Spinal cord (tissue), 10 donors: ENCODE measurements around the gene ZKSCAN1. TPM values are rescaled to one million over a fixed set of nuclear protein-coding genes. Genes with fewer than 3 reads are reported as not detected.
A peak's percentile ranks its signal among the peaks of the same experiment; 100 is the strongest.

ENCODE experiments used
- DNase-seq, 6 donors: peaks; one replicate each; pipeline versions ENCODE4 v3.0.0 to v3.0.0-alpha.2; 2013 to 2015; ENCODE audit warnings: low spot score in 6 of 6, low read depth in 4 of 6
- H3K27ac ChIP-seq: one replicate; pipeline ENCODE4 v1.5.1; 2013; ENCODE audit warnings: low read depth, low read length, control low read depth
- H3K27me3 ChIP-seq: one replicate; pipeline ENCODE4 v1.6.1; 2013; ENCODE audit warnings: low read length; ENCODE audit not compliant: control insufficient read depth, insufficient read depth
- H3K36me3 ChIP-seq: one replicate; pipeline ENCODE4 v1.6.1; 2013; ENCODE audit warnings: low read length; ENCODE audit not compliant: control insufficient read depth, insufficient read depth
- H3K4me1 ChIP-seq: one replicate; pipeline ENCODE4 v1.6.1; 2013; ENCODE audit warnings: low read length; ENCODE audit not compliant: control insufficient read depth, insufficient read depth
- H3K4me3 ChIP-seq: one replicate; pipeline ENCODE4 v1.5.1; 2013; ENCODE audit warnings: low read depth, low read length, control low read depth
- H3K9me3 ChIP-seq: one replicate; pipeline ENCODE4 v1.6.1; 2013; ENCODE audit warnings: low read length; ENCODE audit not compliant: control insufficient read depth, insufficient read depth
- WGBS: methylation state at CpG from one replicate; pipeline ENCODE4 v1.1.5; 2013; ENCODE audit warnings: missing lambda C conversion rate; ENCODE audit not compliant: insufficient coverage; 5-methylcytosine and 5-hydroxymethylcytosine counted together
- polyA plus RNA-seq, 2 donors: library from polyadenylated mRNA; unstranded; fragments of 120-200 nt; gene quantifications; one replicate each; pipeline ENCODE4 v1.2.1, GENCODE V29; 2013; ENCODE audit not compliant: insufficient read length in 2 of 2
- total RNA-seq, 2 donors: library from RNA; depleted of rRNA in 1 of 2; stranded (reverse); fragments of 120-200 nt in 1 of 2; fragments of >200 nt in 1 of 2; gene quantifications; one replicate each; pipeline versions ENCODE4 v1.2.3 to v1.2.4, GENCODE V29; 2013 to 2014
- donor health status: healthy.

Gene ZKSCAN1
- total and polyA plus RNA-seq, 4 donors, result 51.7 to 97.3 (median 56.9) TPM

- Histone ChIP-seq H3K27me3 (no peaks in the 10 kb centered on the region), H3K4me3 (no peak overlapping the region), H3K9me3 (peaks cover 3% of the 10 kb centered on the region), H3K27ac (no peak overlapping the region), H3K4me1 (no peaks in the 10 kb centered on the region), H3K36me3 (peaks cover 85% of the 10 kb centered on the region)
- no CpG with 5 or more reads among the region's 11 CpGs for WGBS
- no peak for DNase-seq
These were observed 55.8 kb downstream of the ZKSCAN1 start for GRCh38 chr7:100071018-100071723.

- 98% methylated on average over 10 of the region's 10 CpGs for WGBS
- H3K36me3 ChIP-seq, result peaks cover 95% of the 10 kb centered on the region
These were observed 57.1 kb downstream of the ZKSCAN1 start for GRCh38 chr7:100072462-100072861.

GRCh38 chr7:100074841-100075240, 59.4 kb downstream of the ZKSCAN1 start:
- H3K36me3 ChIP-seq, result peaks cover 97% of the 10 kb centered on the region
- peaks cover 8% of the 10 kb centered on the region for H3K4me1 ChIP-seq
- no peaks in the 10 kb centered on the region for H3K27me3 ChIP-seq
- H3K9me3 ChIP-seq, result peaks cover 3% of the 10 kb centered on the region
- no peak for DNase-seq
- H3K4me3 ChIP-seq, result no peak overlapping the region
- WGBS, result 93% methylated on average over 3 of the region's 7 CpGs
- no peak overlapping the region for H3K27ac ChIP-seq

More at GRCh38 chr7:100072462-100072861, 57.1 kb downstream of the ZKSCAN1 start:
- Histone ChIP-seq H3K27me3 (no peaks in the 10 kb centered on the region), H3K9me3 (peaks cover 3% of the 10 kb centered on the region), H3K4me3 (no peak overlapping the region), H3K27ac (no peak overlapping the region), H3K4me1 (no peaks in the 10 kb centered on the region)
- no peak for DNase-seq

- Histone ChIP-seq H3K4me3 (no peak overlapping the region), H3K27ac (no peak overlapping the region), H3K4me1 (peaks cover 13% of the 10 kb centered on the region), H3K9me3 (peaks cover 3% of the 10 kb centered on the region), H3K27me3 (no peaks in the 10 kb centered on the region), H3K36me3 (peaks cover 91% of the 10 kb centered on the region)
- DNase-seq, result no peak
- 100% methylated on average over 6 of the region's 6 CpGs for WGBS
These were observed 60.0 kb downstream of the ZKSCAN1 start for GRCh38 chr7:100075418-100075817.

- H3K36me3 ChIP-seq, result peaks cover 73% of the 10 kb centered on the region
- no peak overlapping the region for H3K4me3 ChIP-seq
- DNase-seq, result no peak
- 83% methylated on average over 2 of the region's 4 CpGs for WGBS
- peaks cover 20% of the 10 kb centered on the region for H3K4me1 ChIP-seq
- H3K27me3 ChIP-seq, result no peaks in the 10 kb centered on the region
- H3K9me3 ChIP-seq, result no peaks in the 10 kb centered on the region
- no peak overlapping the region for H3K27ac ChIP-seq
These were observed 61.8 kb downstream of the ZKSCAN1 start for GRCh38 chr7:100077205-100077604.

- H3K36me3 ChIP-seq, result peaks cover 55% of the 10 kb centered on the region
- no peak overlapping the region for H3K4me3 ChIP-seq
- DNase-seq, result peak in 1 of 6 donors; percentile 62
- H3K27me3 ChIP-seq, result no peaks in the 10 kb centered on the region
- H3K9me3 ChIP-seq, result no peaks in the 10 kb centered on the region
- peak overlapping the region; percentile 76 for H3K27ac ChIP-seq
- 74% methylated on average over 6 of the region's 7 CpGs for WGBS
- peaks cover 25% of the 10 kb centered on the region for H3K4me1 ChIP-seq
These were observed 63.7 kb downstream of the ZKSCAN1 start for GRCh38 chr7:100079024-100079560.

GRCh38 chr7:100080907-100081534, 65.6 kb downstream of the ZKSCAN1 start:
- Histone ChIP-seq H3K9me3 (no peaks in the 10 kb centered on the region), H3K4me3 (peak overlapping the region; percentile 79), H3K36me3 (peaks cover 35% of the 10 kb centered on the region), H3K27me3 (no peaks in the 10 kb centered on the region), H3K4me1 (peaks cover 25% of the 10 kb centered on the region), H3K27ac (peak overlapping the region; percentile 81)
- under 1% methylated on average over 33 of the region's 34 CpGs for WGBS
- DNase-seq, result peak in 2 of 6 donors; percentile 28 to 34

GRCh38 chr7:100081535-100082102, 66.2 kb downstream of the ZKSCAN1 start, which contains the start of gene ZNF3:
ZNF3 (minus strand) TSS chr7:100081723; CDS start chr7:100077357, 4,366 bp downstream.
- peak; percentile 95 to 100 (median 98) for DNase-seq

GRCh38 chr7:100082978-100083377, 67.6 kb downstream of the ZKSCAN1 start:
- H3K27me3 ChIP-seq, result no peaks in the 10 kb centered on the region
- no peak for DNase-seq
- peak overlapping the region; percentile 81 for H3K27ac ChIP-seq
- 46% methylated on average over 3 of the region's 4 CpGs for WGBS
- H3K9me3 ChIP-seq, result no peaks in the 10 kb centered on the region
- peaks cover 26% of the 10 kb centered on the region for H3K4me1 ChIP-seq
- H3K4me3 ChIP-seq, result peak overlapping the region; percentile 79
- H3K36me3 ChIP-seq, result peaks cover 16% of the 10 kb centered on the region

More at GRCh38 chr7:100081535-100082102, 66.2 kb downstream of the ZKSCAN1 start, which contains the start of gene ZNF3:
- Histone ChIP-seq H3K9me3 (no peaks in the 10 kb centered on the region), H3K36me3 (peaks cover 29% of the 10 kb centered on the region), H3K4me1 (peaks cover 25% of the 10 kb centered on the region), H3K27ac (peak within 1 kb of the TSS; percentile 81), H3K4me3 (peak within 1 kb of the TSS; percentile 79), H3K27me3 (no peaks in the 10 kb centered on the region)
- 0% methylated on average over 55 of the region's 55 CpGs for WGBS
